AG04450 (cell line): ENCODE data around the gene SPATS1. TPM values are rescaled to one million over a fixed set of nuclear protein-coding genes. Genes with fewer than 3 reads are reported as not detected.
"Not testable (repeated sequence)": the region's sequence is repeated elsewhere in the genome, so short reads cannot be mapped to it uniquely, and the experiment has no call there.

Experiments used
- CTCF ChIA-PET: fragments of 300-600, 350-600 bp; formaldehyde crosslinking; extraction: SDS; loops from one replicate; lab custom pipeline; 2022; ENCODE audit warnings: antibody characterized with exemption, inconsistent platforms; lab: Charles Lee
- POLR2A ChIA-PET: fragments of 350-600 bp; formaldehyde crosslinking; extraction: SDS; loops from one replicate; lab custom pipeline; 2021; ENCODE audit warnings: antibody characterized with exemption, inconsistent platforms; lab: Yijun Ruan, JAX
- DNase-seq: peaks from one replicate; pipeline ENCODE4 v3.0.0-alpha.2; 2011; ENCODE audit warnings: low read depth, low spot score
- H3K27ac ChIP-seq: one replicate; pipeline ENCODE4 v1.5.1; 2012; ENCODE audit warnings: low read depth, low read length, control low read depth
- H3K27me3 ChIP-seq: one replicate; pipeline ENCODE4 v1.6.0; 2012; ENCODE audit warnings: low read length; ENCODE audit not compliant: control insufficient read depth, insufficient read depth
- H3K4me3 ChIP-seq: 2 replicates; pipeline ENCODE4 v1.5.1; 2011; ENCODE audit warnings: mild to moderate bottlenecking, low read depth, low read length, control low read depth
- H3K9me3 ChIP-seq: 2 replicates; pipeline ENCODE4 v1.5.1; 2012; ENCODE audit warnings: low read length; ENCODE audit not compliant: control insufficient read depth, insufficient read depth
- polyA plus RNA-seq: library from polyadenylated mRNA; depleted of rRNA; stranded (reverse); fragments of >200 nt; gene quantifications from 2 replicates; pipeline ENCODE4 v1.2.3, GENCODE V29; 2011
- TF ChIP-seq, protein P1 (sequence below): IDR thresholded peaks from 2 replicates; pipeline ENCODE4 v1.5.1; 2011; ENCODE audit warnings: low read depth, low read length, control low read depth, inconsistent platforms

SPATS1 gene
- polyA plus RNA-seq, 1 experiment: not detected

DNA sequence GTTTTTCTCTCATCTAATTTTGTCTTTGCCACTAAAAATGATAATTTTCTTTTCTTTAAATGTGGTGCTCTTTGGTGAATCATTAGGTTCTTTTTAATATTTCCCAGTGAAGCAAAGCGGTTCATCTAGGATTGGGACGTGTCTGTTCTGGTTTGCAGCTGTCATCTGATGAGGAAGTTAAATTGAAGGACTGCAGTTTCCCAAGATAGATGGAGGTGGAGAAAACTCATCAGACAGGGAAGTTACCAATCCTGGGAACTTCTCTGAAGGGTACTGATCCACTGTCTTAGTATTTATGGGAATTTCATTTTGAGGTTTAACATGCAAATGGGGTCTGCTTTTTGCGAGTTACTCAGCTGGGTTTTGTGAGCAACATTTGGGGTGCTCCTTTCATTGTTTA lies 26.9 kb upstream of the SPATS1 start:
- Histone ChIP-seq H3K9me3 (no peaks in the 10 kb centered on the region), H3K4me3 (no peak overlapping the region), H3K27ac (no peak overlapping the region), H3K27me3 (peaks cover 19% of the 10 kb centered on the region)
- ChIA-PET POLR2A (no interaction called here), CTCF (interaction anchor here (0.6 kb wide), 1 partner anchor 147 kb away, joined by 4 read pairs; no protein-coding TSS in a partner anchor)
- DNase-seq: no peak
- TF ChIP-seq, protein P1, sequence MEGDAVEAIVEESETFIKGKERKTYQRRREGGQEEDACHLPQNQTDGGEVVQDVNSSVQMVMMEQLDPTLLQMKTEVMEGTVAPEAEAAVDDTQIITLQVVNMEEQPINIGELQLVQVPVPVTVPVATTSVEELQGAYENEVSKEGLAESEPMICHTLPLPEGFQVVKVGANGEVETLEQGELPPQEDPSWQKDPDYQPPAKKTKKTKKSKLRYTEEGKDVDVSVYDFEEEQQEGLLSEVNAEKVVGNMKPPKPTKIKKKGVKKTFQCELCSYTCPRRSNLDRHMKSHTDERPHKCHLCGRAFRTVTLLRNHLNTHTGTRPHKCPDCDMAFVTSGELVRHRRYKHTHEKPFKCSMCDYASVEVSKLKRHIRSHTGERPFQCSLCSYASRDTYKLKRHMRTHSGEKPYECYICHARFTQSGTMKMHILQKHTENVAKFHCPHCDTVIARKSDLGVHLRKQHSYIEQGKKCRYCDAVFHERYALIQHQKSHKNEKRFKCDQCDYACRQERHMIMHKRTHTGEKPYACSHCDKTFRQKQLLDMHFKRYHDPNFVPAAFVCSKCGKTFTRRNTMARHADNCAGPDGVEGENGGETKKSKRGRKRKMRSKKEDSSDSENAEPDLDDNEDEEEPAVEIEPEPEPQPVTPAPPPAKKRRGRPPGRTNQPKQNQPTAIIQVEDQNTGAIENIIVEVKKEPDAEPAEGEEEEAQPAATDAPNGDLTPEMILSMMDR: no peak

DNA sequence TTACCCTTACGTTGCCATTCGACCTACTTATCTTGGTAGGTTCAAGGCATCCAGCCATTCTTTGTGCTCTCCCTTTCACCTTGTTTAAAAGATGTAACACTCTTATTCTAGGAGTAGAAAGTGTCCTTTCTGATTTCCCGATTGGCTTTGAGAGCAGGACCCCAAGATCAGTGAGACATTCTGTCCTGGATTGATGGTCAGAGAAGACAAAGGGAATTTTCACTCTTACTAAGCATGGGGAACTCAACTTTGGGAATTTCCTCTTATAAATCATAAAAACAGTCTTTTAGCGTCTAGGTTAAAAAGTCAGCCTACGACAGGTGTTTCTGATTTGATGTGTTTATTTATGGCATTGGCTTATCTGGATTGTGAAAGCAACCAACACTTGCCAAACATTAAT lies 26.5 kb upstream of the SPATS1 start:
- CTCF ChIA-PET: no interaction called here
- Histone ChIP-seq H3K4me3 (no peak overlapping the region), H3K27me3 (peaks cover 21% of the 10 kb centered on the region), H3K9me3 (no peaks in the 10 kb centered on the region), H3K27ac (no peak overlapping the region)
- DNase-seq: no peak
- TF ChIP-seq, protein P1: no peak
- POLR2A ChIA-PET: no interaction called here

DNA sequence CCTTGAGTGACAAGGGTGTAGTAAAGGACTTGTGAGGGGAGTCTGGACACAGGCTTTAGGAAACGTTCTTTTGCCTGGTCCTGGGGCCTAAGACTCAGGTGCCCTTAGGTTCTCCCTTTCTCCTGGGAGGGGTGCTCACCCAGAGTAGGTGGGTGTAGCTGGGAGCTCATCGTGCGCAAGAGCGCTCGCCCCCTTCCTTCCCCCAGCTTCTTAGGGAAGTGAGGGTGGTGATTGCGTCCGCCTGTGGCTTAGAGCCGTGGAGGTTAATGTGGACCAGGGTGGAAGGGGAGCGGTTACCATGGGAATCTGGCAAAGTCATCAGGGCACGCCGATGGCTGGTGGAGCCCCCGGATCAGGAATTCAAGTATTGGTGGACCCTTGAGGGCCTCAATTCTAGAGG lies 26.0 kb upstream of the SPATS1 start:
- ChIA-PET POLR2A (no interaction called here), CTCF (no interaction called here)
- Histone ChIP-seq H3K4me3 (no peak overlapping the region), H3K27ac (no peak overlapping the region), H3K9me3 (no peaks in the 10 kb centered on the region), H3K27me3 (peaks cover 27% of the 10 kb centered on the region)
- TF ChIP-seq, protein P1: no peak
- no peak for DNase-seq

DNA sequence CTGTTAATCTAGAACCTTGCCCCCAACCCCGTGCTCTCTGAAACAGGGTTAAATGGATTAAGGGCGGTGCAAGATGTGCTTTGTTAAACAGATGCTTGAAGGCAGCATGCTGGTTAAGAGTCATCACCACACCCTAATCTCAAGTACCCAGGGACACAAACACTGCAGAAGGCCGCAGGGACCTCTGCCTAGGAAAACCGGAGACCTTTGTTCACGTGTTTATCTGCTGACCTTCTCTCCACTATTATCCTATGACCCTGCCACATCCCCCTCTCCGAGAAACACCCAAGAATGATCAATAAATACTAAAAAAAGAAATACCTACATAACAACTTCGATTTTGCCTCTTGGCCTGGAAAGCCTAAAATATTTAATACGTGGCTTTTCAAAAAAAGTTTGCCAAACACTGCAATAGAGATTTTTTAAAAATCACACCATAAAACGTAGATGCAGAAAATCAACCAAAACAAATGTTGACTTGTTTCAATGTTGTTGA lies 25.3 kb upstream of the SPATS1 start:
- DNase-seq, CTCF ChIA-PET: not testable (repeated sequence)

DNA sequence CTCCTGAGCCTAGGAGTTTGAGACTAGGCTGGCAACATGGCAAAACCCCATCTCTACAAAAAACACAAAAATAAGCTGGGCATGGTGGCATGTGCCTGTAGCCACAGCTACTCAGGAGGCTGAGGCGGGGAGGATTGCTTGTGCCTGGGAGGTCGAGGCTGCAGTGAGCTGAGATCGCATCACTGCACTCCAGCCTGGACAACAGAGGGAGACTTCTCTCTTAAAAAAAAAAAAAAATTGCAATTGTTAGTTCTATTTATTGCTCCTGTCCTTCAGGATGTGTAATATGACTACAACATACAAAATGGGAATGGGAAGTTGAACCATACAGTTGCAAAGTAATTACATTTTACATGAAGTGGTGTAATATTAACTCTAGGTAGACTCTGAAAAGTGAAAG lies 21.2 kb upstream of the SPATS1 start:
- H3K4me3 ChIP-seq: no peak overlapping the region
- H3K9me3 ChIP-seq: no peaks in the 10 kb centered on the region
- H3K27ac ChIP-seq: no peak overlapping the region
- ChIA-PET CTCF (interaction anchor here (0.6 to 1.2 kb wide), 2 partner anchors 8 to 154 kb away, joined by 3 read pairs; partner anchors contain the start of gene AARS2), POLR2A (no interaction called here)
- DNase-seq: no peak
- H3K27me3 ChIP-seq: peaks cover 26% of the 10 kb centered on the region
- TF ChIP-seq, protein P1: no peak

More for the DNA sequence above, 25.3 kb upstream of the SPATS1 start:
- H3K4me3 ChIP-seq, POLR2A ChIA-PET, H3K27ac ChIP-seq, H3K9me3 ChIP-seq: not testable (repeated sequence)
- H3K27me3 ChIP-seq: peaks cover 27% of the 10 kb centered on the region
